Ovary (tissue), 3 donors: Measurements from ENCODE around the gene WNT16.

ENCODE experiments used
- CTCF ChIP-seq, 3 donors: fragments of 450-650 bp in 2 of 3; fragments of 200-600 bp in 1 of 3; IDR thresholded peaks; one replicate each; pipeline versions ENCODE4 v1.5.1 to v1.8.0; 2016 to 2022; ENCODE audit warnings: antibody characterized with exemption in 3 of 3, mild to moderate bottlenecking in 1 of 3
- EP300 ChIP-seq: sonication (generic); formaldehyde crosslinking; IDR thresholded peaks from one replicate; pipeline ENCODE4 v1.6.1; 2017; ENCODE audit warnings: antibody characterized with exemption
- POLR2A ChIP-seq: fragments of 450-650 bp; IDR thresholded peaks from one replicate; pipeline ENCODE4 v1.6.1; 2017; ENCODE audit warnings: antibody characterized with exemption, mild to moderate bottlenecking, moderate library complexity
- donor health status: DM: no; HTN: no; CAD: no.

GRCh38 chr7:121385800-121386179, 57.0 kb downstream of the WNT16 start:
- TF ChIP-seq CTCF (IDR thresholded peaks at IDR 0.05) (no peak), POLR2A (no peak), EP300 (no peak)
